Ishikawa (cell line): ENCODE measurements around the gene RGS14.

Experiments used
- CEBPB ChIP-seq: IDR thresholded peaks from 2 replicates; pipeline ENCODE4 v1.6.1; 2012
- CREB1 ChIP-seq: IDR thresholded peaks from 2 replicates; pipeline ENCODE4 v1.6.1; 2012; ENCODE audit warnings: low read depth
- EP300 ChIP-seq: IDR thresholded peaks from 2 replicates; pipeline ENCODE4 v1.6.1; 2012; ENCODE audit warnings: borderline replicate concordance
- FOXM1 ChIP-seq: IDR thresholded peaks from 2 replicates; pipeline ENCODE4 v1.6.1; 2012; ENCODE audit warnings: low read depth, borderline replicate concordance
- NFIC ChIP-seq: IDR thresholded peaks from 2 replicates; pipeline ENCODE4 v1.6.1; 2012
- RAD21 ChIP-seq: IDR thresholded peaks from 2 replicates; pipeline ENCODE4 v1.6.1; 2012; ENCODE audit warnings: low read depth
- TAF1 ChIP-seq: IDR thresholded peaks from 2 replicates; pipeline ENCODE4 v1.6.1; 2012; ENCODE audit warnings: low read depth, mild to moderate bottlenecking
- TCF12 ChIP-seq: IDR thresholded peaks from 2 replicates; pipeline ENCODE4 v1.6.1; 2012; ENCODE audit warnings: low read depth
- TEAD4 ChIP-seq: IDR thresholded peaks from 2 replicates; pipeline ENCODE4 v1.6.1; 2012
- YY1 ChIP-seq: IDR thresholded peaks from 2 replicates; pipeline ENCODE4 v1.6.1; 2012; ENCODE audit warnings: low read depth
- ZBTB7A ChIP-seq: IDR thresholded peaks from 2 replicates; pipeline ENCODE4 v1.6.1; 2012; ENCODE audit warnings: low read depth
- TF ChIP-seq, protein P1 (sequence below): IDR thresholded peaks from 2 replicates; pipeline ENCODE4 v1.6.1; 2012; ENCODE audit warnings: low read depth, mild to moderate bottlenecking
- TF ChIP-seq, protein P2 (sequence below): IDR thresholded peaks from 2 replicates; pipeline ENCODE4 v1.6.1; 2012
- TF ChIP-seq, protein P3 (sequence below): IDR thresholded peaks from 2 replicates; pipeline ENCODE4 v1.6.1; 2012

DNA sequence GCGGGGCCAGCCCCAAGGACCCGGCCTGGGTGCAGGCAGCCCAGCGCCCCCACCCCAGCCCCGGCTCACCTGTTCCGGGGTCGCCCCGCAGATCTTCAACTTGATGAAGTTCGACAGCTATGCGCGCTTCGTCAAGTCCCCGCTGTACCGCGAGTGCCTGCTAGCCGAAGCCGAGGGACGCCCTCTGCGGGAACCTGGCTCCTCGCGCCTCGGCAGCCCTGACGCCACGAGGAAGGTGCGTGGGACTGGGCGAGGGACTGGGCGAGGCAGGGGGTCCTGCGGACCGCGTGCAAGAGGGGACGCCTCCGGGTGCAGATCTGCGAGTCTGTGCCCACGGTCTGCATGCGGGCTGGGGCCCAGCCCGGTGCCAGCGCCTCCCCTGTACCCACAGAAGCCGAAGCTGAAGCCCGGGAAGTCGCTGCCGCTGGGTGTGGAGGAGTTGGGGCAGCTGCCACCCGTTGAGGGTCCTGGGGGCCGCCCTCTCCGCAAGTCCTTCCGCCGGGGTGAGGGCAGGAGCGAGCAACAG lies 9.7 kb downstream of the RGS14 start:
- TF ChIP-seq TAF1: no peak
- TF ChIP-seq TCF12: no peak
- no peak for TF ChIP-seq CEBPB
- no peak for TF ChIP-seq TEAD4
- TF ChIP-seq, protein P1, sequence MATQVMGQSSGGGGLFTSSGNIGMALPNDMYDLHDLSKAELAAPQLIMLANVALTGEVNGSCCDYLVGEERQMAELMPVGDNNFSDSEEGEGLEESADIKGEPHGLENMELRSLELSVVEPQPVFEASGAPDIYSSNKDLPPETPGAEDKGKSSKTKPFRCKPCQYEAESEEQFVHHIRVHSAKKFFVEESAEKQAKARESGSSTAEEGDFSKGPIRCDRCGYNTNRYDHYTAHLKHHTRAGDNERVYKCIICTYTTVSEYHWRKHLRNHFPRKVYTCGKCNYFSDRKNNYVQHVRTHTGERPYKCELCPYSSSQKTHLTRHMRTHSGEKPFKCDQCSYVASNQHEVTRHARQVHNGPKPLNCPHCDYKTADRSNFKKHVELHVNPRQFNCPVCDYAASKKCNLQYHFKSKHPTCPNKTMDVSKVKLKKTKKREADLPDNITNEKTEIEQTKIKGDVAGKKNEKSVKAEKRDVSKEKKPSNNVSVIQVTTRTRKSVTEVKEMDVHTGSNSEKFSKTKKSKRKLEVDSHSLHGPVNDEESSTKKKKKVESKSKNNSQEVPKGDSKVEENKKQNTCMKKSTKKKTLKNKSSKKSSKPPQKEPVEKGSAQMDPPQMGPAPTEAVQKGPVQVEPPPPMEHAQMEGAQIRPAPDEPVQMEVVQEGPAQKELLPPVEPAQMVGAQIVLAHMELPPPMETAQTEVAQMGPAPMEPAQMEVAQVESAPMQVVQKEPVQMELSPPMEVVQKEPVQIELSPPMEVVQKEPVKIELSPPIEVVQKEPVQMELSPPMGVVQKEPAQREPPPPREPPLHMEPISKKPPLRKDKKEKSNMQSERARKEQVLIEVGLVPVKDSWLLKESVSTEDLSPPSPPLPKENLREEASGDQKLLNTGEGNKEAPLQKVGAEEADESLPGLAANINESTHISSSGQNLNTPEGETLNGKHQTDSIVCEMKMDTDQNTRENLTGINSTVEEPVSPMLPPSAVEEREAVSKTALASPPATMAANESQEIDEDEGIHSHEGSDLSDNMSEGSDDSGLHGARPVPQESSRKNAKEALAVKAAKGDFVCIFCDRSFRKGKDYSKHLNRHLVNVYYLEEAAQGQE: no peak
- TF ChIP-seq CREB1: no peak
- no peak for TF ChIP-seq EP300
- TF ChIP-seq FOXM1: no peak
- no peak for TF ChIP-seq NFIC
- TF ChIP-seq, protein P2, sequence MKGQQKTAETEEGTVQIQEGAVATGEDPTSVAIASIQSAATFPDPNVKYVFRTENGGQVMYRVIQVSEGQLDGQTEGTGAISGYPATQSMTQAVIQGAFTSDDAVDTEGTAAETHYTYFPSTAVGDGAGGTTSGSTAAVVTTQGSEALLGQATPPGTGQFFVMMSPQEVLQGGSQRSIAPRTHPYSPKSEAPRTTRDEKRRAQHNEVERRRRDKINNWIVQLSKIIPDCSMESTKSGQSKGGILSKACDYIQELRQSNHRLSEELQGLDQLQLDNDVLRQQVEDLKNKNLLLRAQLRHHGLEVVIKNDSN: no peak
- no peak for TF ChIP-seq YY1
- peak; percentile 51; the same call in 1 of the 2 replicates for TF ChIP-seq ZBTB7A
- no peak for TF ChIP-seq RAD21
- TF ChIP-seq, protein P3, sequence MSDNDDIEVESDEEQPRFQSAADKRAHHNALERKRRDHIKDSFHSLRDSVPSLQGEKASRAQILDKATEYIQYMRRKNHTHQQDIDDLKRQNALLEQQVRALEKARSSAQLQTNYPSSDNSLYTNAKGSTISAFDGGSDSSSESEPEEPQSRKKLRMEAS: peak; percentile 100
